OCI-LY1 (cell line): ENCODE measurements around the gene LDLRAD4.

Experiments used
- EZH2 ChIP-seq: fragments of 200-600 bp; sonication (generic), shearing (Covaris generic); IDR thresholded peaks from 2 replicates; pipeline ENCODE4 v1.8.0; 2017; ENCODE audit warnings: borderline replicate concordance, mixed run types, mild to moderate bottlenecking, antibody characterized with exemption, low read length, moderate library complexity, mixed read lengths
- TF ChIP-seq, protein P1 (sequence below): fragments of 200-600 bp; sonication (generic), shearing (Covaris generic); IDR thresholded peaks from 2 replicates; pipeline ENCODE4 v1.5.1; 2017; ENCODE audit warnings: mild to moderate bottlenecking, antibody characterized with exemption, low read length, moderate library complexity, mixed read lengths

DNA sequence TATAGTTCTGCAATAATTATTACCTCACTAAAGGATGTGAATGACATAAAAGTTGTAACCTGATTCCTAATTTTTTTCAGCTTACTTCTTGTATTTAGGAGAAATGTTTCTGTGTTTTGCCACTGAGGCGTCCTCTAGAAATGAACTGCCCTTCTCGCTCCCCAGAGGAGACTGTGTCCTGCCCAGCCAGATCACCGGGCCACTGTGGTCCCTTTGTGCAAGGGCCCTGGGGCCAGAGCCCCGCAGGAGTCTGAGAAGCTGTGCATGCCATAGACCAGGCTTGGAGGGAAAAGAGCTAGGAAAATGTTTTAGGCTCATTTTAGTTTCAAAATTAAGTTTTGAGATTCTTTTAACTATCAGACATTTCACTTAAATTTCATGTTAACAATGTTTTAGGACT is 31.1 kb upstream of the LDLRAD4 start:
- TF ChIP-seq, protein P1, sequence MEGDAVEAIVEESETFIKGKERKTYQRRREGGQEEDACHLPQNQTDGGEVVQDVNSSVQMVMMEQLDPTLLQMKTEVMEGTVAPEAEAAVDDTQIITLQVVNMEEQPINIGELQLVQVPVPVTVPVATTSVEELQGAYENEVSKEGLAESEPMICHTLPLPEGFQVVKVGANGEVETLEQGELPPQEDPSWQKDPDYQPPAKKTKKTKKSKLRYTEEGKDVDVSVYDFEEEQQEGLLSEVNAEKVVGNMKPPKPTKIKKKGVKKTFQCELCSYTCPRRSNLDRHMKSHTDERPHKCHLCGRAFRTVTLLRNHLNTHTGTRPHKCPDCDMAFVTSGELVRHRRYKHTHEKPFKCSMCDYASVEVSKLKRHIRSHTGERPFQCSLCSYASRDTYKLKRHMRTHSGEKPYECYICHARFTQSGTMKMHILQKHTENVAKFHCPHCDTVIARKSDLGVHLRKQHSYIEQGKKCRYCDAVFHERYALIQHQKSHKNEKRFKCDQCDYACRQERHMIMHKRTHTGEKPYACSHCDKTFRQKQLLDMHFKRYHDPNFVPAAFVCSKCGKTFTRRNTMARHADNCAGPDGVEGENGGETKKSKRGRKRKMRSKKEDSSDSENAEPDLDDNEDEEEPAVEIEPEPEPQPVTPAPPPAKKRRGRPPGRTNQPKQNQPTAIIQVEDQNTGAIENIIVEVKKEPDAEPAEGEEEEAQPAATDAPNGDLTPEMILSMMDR: no peak
- no peak for TF ChIP-seq EZH2
